ENCODE measurements around the gene ARID5B.

The ARID5B gene

GRCh38 chr10:61897671-61898434, 3.6 kb upstream of the ARID5B start (continued):
- TF ChIP-seq, protein P1, sequence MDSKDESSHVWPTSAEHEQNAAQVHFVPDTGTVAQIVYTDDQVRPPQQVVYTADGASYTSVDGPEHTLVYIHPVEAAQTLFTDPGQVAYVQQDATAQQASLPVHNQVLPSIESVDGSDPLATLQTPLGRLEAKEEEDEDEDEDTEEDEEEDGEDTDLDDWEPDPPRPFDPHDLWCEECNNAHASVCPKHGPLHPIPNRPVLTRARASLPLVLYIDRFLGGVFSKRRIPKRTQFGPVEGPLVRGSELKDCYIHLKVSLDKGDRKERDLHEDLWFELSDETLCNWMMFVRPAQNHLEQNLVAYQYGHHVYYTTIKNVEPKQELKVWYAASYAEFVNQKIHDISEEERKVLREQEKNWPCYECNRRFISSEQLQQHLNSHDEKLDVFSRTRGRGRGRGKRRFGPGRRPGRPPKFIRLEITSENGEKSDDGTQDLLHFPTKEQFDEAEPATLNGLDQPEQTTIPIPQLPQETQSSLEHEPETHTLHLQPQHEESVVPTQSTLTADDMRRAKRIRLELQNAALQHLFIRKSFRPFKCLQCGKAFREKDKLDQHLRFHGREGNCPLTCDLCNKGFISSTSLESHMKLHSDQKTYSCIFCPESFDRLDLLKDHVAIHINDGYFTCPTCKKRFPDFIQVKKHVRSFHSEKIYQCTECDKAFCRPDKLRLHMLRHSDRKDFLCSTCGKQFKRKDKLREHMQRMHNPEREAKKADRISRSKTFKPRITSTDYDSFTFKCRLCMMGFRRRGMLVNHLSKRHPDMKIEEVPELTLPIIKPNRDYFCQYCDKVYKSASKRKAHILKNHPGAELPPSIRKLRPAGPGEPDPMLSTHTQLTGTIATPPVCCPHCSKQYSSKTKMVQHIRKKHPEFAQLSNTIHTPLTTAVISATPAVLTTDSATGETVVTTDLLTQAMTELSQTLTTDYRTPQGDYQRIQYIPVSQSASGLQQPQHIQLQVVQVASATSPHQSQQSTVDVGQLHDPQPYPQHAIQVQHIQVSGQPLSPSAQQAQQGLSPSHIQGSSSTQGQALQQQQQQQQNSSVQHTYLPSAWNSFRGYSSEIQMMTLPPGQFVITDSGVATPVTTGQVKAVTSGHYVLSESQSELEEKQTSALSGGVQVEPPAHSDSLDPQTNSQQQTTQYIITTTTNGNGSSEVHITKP (tag by site-specific recombination; IDR thresholded peaks at IDR 0.05) = no peak
- TF ChIP-seq ZNF138 (tag by site-specific recombination; IDR thresholded peaks at IDR 0.05; ENCODE audit: borderline replicate concordance) = 0 out of 2 replicates have a peak, but pooled peaks have one; percentile 14
- TF ChIP-seq ZNF660 (tag by site-specific recombination; IDR thresholded peaks at IDR 0.05) = 0 out of 2 replicates have a peak, but pooled peaks have one; percentile 16
- TF ChIP-seq SCRT2 (tag by site-specific recombination; IDR thresholded peaks at IDR 0.05) = no peak
- peak; percentile 26; the same call in 1 of the 2 replicates for TF ChIP-seq ZNF2 (tag by site-specific recombination; IDR thresholded peaks at IDR 0.05)
- no peak for TF ChIP-seq ZXDB (tag by site-specific recombination; IDR thresholded peaks at IDR 0.05)
- TF ChIP-seq ZNF391 (tag by site-specific recombination; IDR thresholded peaks at IDR 0.05; ENCODE audit: borderline replicate concordance, low read depth) = peak; percentile 23; the same call in 1 of the 2 replicates
- TF ChIP-seq ZNF335 (tag by site-specific recombination; conservative IDR thresholded peaks at IDR 0.05) = no peak
- no peak for TF ChIP-seq ZNF266 (tag by site-specific recombination; IDR thresholded peaks at IDR 0.05; ENCODE audit: low read depth)
- no peak for TF ChIP-seq ZNF747 (tag by site-specific recombination; IDR thresholded peaks at IDR 0.05)
- no peak for TF ChIP-seq TRIM28 (IDR thresholded peaks at IDR 0.05; ENCODE audit: borderline replicate concordance, low read length)
- no peak for TF ChIP-seq ZNF311 (tag by site-specific recombination; IDR thresholded peaks at IDR 0.05; ENCODE audit: borderline replicate concordance)
- TF ChIP-seq ZEB2 (tag by site-specific recombination; IDR thresholded peaks at IDR 0.05) = 0 out of 2 replicates have a peak, but pooled peaks have one; percentile 16
- no peak for TF ChIP-seq ZNF16 (tag by site-specific recombination; IDR thresholded peaks at IDR 0.05; ENCODE audit: low read depth)
- no peak for TF ChIP-seq ZNF544 (tag by site-specific recombination; IDR thresholded peaks at IDR 0.05)
- TF ChIP-seq, protein P2, sequence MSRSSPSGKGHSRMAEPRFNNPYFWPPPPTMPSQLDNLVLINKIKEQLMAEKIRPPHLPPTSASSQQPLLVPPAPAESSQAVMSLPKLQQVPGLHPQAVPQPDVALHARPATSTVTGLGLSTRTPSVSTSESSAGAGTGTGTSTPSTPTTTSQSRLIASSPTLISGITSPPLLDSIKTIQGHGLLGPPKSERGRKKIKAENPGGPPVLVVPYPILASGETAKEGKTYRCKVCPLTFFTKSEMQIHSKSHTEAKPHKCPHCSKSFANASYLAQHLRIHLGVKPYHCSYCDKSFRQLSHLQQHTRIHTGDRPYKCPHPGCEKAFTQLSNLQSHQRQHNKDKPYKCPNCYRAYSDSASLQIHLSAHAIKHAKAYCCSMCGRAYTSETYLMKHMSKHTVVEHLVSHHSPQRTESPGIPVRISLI (tag by site-specific recombination; IDR thresholded peaks at IDR 0.05) = peak; percentile 81
- TF ChIP-seq CTCF (tag by site-specific recombination; IDR thresholded peaks at IDR 0.05) = peak; percentile 20; the same call in 1 of the 2 replicates
- peak; percentile 75 for TF ChIP-seq PRDM1 (tag by site-specific recombination; IDR thresholded peaks at IDR 0.05)
- TF ChIP-seq IKZF3 (tag by site-specific recombination; IDR thresholded peaks at IDR 0.05) = no peak
- no peak for TF ChIP-seq ZIC2 (tag by site-specific recombination; IDR thresholded peaks at IDR 0.05)
- peak; percentile 50; the same call in 1 of the 2 replicates for TF ChIP-seq ZNF610 (tag by site-specific recombination; IDR thresholded peaks at IDR 0.05; ENCODE audit: borderline replicate concordance)
- peak; percentile 38; the same call in 1 of the 2 replicates for TF ChIP-seq KLF16 (tag by site-specific recombination; IDR thresholded peaks at IDR 0.05)
- TF ChIP-seq ZBTB17 (tag by site-specific recombination; IDR thresholded peaks at IDR 0.05) = peak; percentile 70
- peak; percentile 72 for TF ChIP-seq ZNF664 (tag by site-specific recombination; IDR thresholded peaks at IDR 0.05)
- TF ChIP-seq BCL11A (tag by site-specific recombination; IDR thresholded peaks at IDR 0.05; ENCODE audit: low read depth) = 0 out of 2 replicates have a peak, but pooled peaks have one; percentile 14
- TF ChIP-seq SP2 (tag by site-specific recombination; IDR thresholded peaks at IDR 0.05) = no peak
- TF ChIP-seq BCL11B (tag by site-specific recombination; IDR thresholded peaks at IDR 0.05; ENCODE audit: low read depth) = no peak; the same call in 1 of the 2 replicates
- peak; percentile 27; the same call in 1 of the 2 replicates for TF ChIP-seq ZNF341 (tag by site-specific recombination; IDR thresholded peaks at IDR 0.05; ENCODE audit: low read depth)
- no peak for TF ChIP-seq RBAK (tag by site-specific recombination; IDR thresholded peaks at IDR 0.05)
- TF ChIP-seq ZNF624 (tag by site-specific recombination; IDR thresholded peaks at IDR 0.05) = no peak
- TF ChIP-seq ZNF510 (tag by site-specific recombination; IDR thresholded peaks at IDR 0.05; ENCODE audit: insufficient replicate concordance) = no peak

Measured in HEK293 (cell line).